ENCODE data around the gene CATSPERB. TPM values are rescaled to one million over a fixed set of nuclear protein-coding genes. Genes with fewer than 3 reads are reported as not detected.

Gene CATSPERB
- polyA plus RNA-seq, 1 donor (not counting 4 experiments of a cell fraction or from before 2014, with no cell fraction given), result 1.1 TPM

DNA sequence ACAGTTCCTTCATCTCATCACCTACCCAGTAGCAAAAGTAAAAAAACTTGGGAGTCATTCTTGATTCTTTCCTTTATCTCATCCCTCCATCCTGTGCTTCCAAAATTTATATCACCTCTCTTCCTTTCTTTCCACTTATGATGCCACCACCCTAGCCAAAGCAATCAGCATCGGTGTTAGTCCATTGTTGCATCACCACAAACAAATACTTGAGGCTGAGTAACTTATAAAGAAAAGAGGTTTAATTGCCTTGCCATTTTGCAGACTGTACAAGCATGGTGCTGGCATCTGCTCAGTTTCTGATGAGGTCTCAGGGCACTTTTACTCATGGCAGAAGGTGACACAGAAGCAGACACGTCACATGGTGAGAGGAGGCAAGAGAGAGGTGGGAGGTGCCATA, 19.8 kb upstream of the CATSPERB start:
- DNase-seq (ENCODE audit: low read depth, low spot score) (no peak), FAIRE-seq (no peak)
- Histone ChIP-seq H3K27me3 (ENCODE audit: control insufficient read depth, extremely low read depth, insufficient read depth, low read length) (no peaks in the 10 kb centered on the region), H3K9ac (ENCODE audit: control insufficient read depth, extremely low read depth, insufficient read depth, low read length) (no peak overlapping the region), H3K36me3 (ENCODE audit: control insufficient read depth in 2 of 2, extremely low read depth in 1 of 2, insufficient read depth in 2 of 2, low read length in 2 of 2) (no peaks in the 10 kb centered on the region), H3K4me1 (ENCODE audit: control insufficient read depth, extremely low read depth, insufficient read depth, low read length) (peaks cover 27% of the 10 kb centered on the region), H2AFZ (ENCODE audit: control insufficient read depth, low read length) (no peak overlapping the region), H3K27ac (ENCODE audit: control insufficient read depth, insufficient read depth, low read length) (no peak overlapping the region), H4K20me1 (ENCODE audit: control insufficient read depth, extremely low read depth, insufficient read depth, low read length) (no peaks in the 10 kb centered on the region), H3K79me2 (ENCODE audit: control insufficient read depth, insufficient read depth, low read length) (no peaks in the 10 kb centered on the region), H3K4me3 (ENCODE audit: control insufficient read depth in 2 of 3, extremely low read depth in 1 of 3, insufficient read depth in 2 of 3, low read depth in 1 of 3, low read length in 3 of 3) (no peak overlapping the region), H3K4me2 (ENCODE audit: control insufficient read depth, extremely low read depth, insufficient read depth, low read depth, low read length) (no peak overlapping the region), H3K9me1 (ENCODE audit: control insufficient read depth, extremely low read depth, insufficient read depth, low read length) (no peaks in the 10 kb centered on the region), H3K9me3 (ENCODE audit: control insufficient read depth, low read depth, low read length) (no peaks in the 10 kb centered on the region)
- no peak for TF ChIP-seq EZH2 (IDR thresholded peaks at IDR 0.05; ENCODE audit: low read length)
- TF ChIP-seq, protein P1, sequence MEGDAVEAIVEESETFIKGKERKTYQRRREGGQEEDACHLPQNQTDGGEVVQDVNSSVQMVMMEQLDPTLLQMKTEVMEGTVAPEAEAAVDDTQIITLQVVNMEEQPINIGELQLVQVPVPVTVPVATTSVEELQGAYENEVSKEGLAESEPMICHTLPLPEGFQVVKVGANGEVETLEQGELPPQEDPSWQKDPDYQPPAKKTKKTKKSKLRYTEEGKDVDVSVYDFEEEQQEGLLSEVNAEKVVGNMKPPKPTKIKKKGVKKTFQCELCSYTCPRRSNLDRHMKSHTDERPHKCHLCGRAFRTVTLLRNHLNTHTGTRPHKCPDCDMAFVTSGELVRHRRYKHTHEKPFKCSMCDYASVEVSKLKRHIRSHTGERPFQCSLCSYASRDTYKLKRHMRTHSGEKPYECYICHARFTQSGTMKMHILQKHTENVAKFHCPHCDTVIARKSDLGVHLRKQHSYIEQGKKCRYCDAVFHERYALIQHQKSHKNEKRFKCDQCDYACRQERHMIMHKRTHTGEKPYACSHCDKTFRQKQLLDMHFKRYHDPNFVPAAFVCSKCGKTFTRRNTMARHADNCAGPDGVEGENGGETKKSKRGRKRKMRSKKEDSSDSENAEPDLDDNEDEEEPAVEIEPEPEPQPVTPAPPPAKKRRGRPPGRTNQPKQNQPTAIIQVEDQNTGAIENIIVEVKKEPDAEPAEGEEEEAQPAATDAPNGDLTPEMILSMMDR (optimal IDR thresholded peaks at IDR 0.05 in 1 of 3, IDR thresholded peaks at IDR 0.05 in 1 of 3, conservative IDR thresholded peaks at IDR 0.05 in 1 of 3; ENCODE audit: extremely low read depth in 1 of 3, insufficient read depth in 2 of 3, low read length in 3 of 3), result no peak
- dilution Hi-C loops (cut with MboI; ENCODE audit: extremely low pct_ligation_motif_present, low sequenced_read_pairs), result no loop called here

DNA sequence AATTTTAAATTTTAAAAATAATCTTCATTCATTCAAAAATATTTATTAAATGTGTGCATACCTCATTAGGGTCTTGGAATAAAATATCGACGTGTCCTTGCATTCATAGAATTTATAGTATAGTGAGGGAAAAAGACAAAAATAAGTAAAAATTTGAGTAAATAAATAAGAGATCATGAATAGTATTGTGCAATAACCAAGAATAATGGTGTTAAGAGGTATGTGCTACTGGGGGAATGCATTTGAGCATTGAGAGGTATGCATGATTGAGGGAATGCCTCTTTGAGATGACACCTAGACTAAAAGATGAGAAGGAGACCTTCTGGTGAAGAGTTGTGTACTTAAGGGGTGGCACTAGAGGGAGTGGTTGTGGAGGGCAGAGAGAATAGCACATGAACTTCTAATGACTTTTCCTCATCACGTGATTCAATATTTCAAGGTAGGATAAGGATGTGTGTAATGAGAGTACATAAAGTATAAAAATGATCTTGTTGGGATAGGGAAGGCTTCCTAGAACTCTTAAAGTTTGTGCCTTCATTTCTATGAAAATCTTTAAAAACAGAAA, 18.8 kb upstream of the CATSPERB start:
- no peaks in the 10 kb centered on the region for H4K20me1 ChIP-seq (ENCODE audit: control insufficient read depth, extremely low read depth, insufficient read depth, low read length)
- H3K4me2 ChIP-seq (ENCODE audit: control insufficient read depth, extremely low read depth, insufficient read depth, low read depth, low read length), result no peak overlapping the region
- no peaks in the 10 kb centered on the region for H3K36me3 ChIP-seq (ENCODE audit: control insufficient read depth in 2 of 2, extremely low read depth in 1 of 2, insufficient read depth in 2 of 2, low read length in 2 of 2)
- DNase-seq (ENCODE audit: low read depth, low spot score) (no peak), FAIRE-seq (no peak)
- H3K79me2 ChIP-seq (ENCODE audit: control insufficient read depth, insufficient read depth, low read length), result no peaks in the 10 kb centered on the region
- H3K27me3 ChIP-seq (ENCODE audit: control insufficient read depth, extremely low read depth, insufficient read depth, low read length), result no peaks in the 10 kb centered on the region
- no peak overlapping the region for H3K4me3 ChIP-seq (ENCODE audit: control insufficient read depth in 2 of 3, extremely low read depth in 1 of 3, insufficient read depth in 2 of 3, low read depth in 1 of 3, low read length in 3 of 3)
- no peak for TF ChIP-seq EZH2 (IDR thresholded peaks at IDR 0.05; ENCODE audit: low read length)
- H3K27ac ChIP-seq (ENCODE audit: control insufficient read depth, insufficient read depth, low read length), result no peak overlapping the region
- H3K4me1 ChIP-seq (ENCODE audit: control insufficient read depth, extremely low read depth, insufficient read depth, low read length), result peaks cover 20% of the 10 kb centered on the region
- H3K9me1 ChIP-seq (ENCODE audit: control insufficient read depth, extremely low read depth, insufficient read depth, low read length), result no peaks in the 10 kb centered on the region
- H3K9ac ChIP-seq (ENCODE audit: control insufficient read depth, extremely low read depth, insufficient read depth, low read length), result no peak overlapping the region
- no peak overlapping the region for H2AFZ ChIP-seq (ENCODE audit: control insufficient read depth, low read length)
- no peaks in the 10 kb centered on the region for H3K9me3 ChIP-seq (ENCODE audit: control insufficient read depth, low read depth, low read length)
- dilution Hi-C loops (cut with MboI; ENCODE audit: extremely low pct_ligation_motif_present, low sequenced_read_pairs), result no loop called here

DNA sequence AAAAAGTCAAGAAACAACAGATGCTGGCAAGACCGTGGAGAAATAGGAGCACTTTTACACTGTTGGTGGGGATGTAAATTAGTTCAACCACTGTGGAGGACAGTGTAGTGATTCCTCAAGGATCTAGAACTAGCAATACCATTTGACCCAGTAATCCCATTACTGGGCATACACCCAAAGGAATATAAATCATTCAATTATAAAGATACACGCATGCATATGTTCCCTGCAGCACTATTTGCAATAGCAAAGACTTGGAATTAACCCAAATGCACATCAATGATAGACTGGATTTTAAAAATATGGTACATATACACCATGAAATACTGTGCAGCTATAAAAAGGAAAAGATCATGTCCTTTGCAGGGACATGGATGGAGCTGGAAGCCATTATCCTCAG, 18.0 kb upstream of the CATSPERB start:
- no peak overlapping the region for H3K4me3 ChIP-seq (ENCODE audit: control insufficient read depth in 2 of 3, extremely low read depth in 1 of 3, insufficient read depth in 2 of 3, low read depth in 1 of 3, low read length in 3 of 3)
- no peak overlapping the region for H3K27ac ChIP-seq (ENCODE audit: control insufficient read depth, insufficient read depth, low read length)
- no peak overlapping the region for H3K4me2 ChIP-seq (ENCODE audit: control insufficient read depth, extremely low read depth, insufficient read depth, low read depth, low read length)
- H2AFZ ChIP-seq (ENCODE audit: control insufficient read depth, low read length), result no peak overlapping the region
- peaks cover 12% of the 10 kb centered on the region for H3K4me1 ChIP-seq (ENCODE audit: control insufficient read depth, extremely low read depth, insufficient read depth, low read length)
- H3K36me3 ChIP-seq (ENCODE audit: control insufficient read depth in 2 of 2, extremely low read depth in 1 of 2, insufficient read depth in 2 of 2, low read length in 2 of 2), result no peaks in the 10 kb centered on the region
- FAIRE-seq, result no peak
- DNase-seq (ENCODE audit: low read depth, low spot score), result no peak
- no peaks in the 10 kb centered on the region for H3K9me3 ChIP-seq (ENCODE audit: control insufficient read depth, low read depth, low read length)
- no peak overlapping the region for H3K9ac ChIP-seq (ENCODE audit: control insufficient read depth, extremely low read depth, insufficient read depth, low read length)
- dilution Hi-C loops (cut with MboI; ENCODE audit: extremely low pct_ligation_motif_present, low sequenced_read_pairs), result no loop called here
- H3K9me1 ChIP-seq (ENCODE audit: control insufficient read depth, extremely low read depth, insufficient read depth, low read length), result no peaks in the 10 kb centered on the region
- H3K27me3 ChIP-seq (ENCODE audit: control insufficient read depth, extremely low read depth, insufficient read depth, low read length), result no peaks in the 10 kb centered on the region
- H3K79me2 ChIP-seq (ENCODE audit: control insufficient read depth, insufficient read depth, low read length), result no peaks in the 10 kb centered on the region
- TF ChIP-seq, protein P1 (optimal IDR thresholded peaks at IDR 0.05 in 1 of 3, IDR thresholded peaks at IDR 0.05 in 1 of 3, conservative IDR thresholded peaks at IDR 0.05 in 1 of 3; ENCODE audit: extremely low read depth in 1 of 3, insufficient read depth in 2 of 3, low read length in 3 of 3), result no peak
- no peak for TF ChIP-seq EZH2 (IDR thresholded peaks at IDR 0.05; ENCODE audit: low read length)
- H4K20me1 ChIP-seq (ENCODE audit: control insufficient read depth, extremely low read depth, insufficient read depth, low read length), result no peaks in the 10 kb centered on the region

Data from keratinocyte (primary cell).